ENCODE results near the gene PSMC6. TPM values are rescaled to one million over a fixed set of nuclear protein-coding genes. Genes with fewer than 3 reads are reported as not detected.

The PSMC6 gene
- total and polyA plus RNA-seq, 4 donors: 69.5 to 165 (median 82.6) TPM

DNA sequence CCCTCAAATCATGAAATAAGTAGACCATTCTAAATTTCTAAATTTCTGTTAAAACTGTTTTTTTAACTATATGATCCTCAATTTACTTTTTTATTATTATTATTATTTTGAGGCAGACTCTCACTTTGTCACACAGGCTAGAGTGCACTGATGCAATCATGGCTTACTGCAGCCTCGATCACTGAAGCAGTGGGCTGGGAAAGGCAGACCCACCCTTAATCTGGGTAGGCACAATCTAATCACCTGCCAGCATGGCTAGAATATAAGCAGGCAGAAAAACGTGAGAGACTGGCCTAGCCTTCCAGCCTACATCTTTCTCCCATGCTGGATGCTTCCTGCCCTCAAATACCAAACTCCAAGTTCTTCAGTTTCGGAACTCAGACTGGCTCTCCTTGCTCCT lies 14.0 kb upstream of the PSMC6 start:
- Histone ChIP-seq H3K4me1 (ENCODE audit: control insufficient read depth in 5 of 5, insufficient read depth in 5 of 5, low read length in 5 of 5) (peaks cover 0 to 23% (median 6%) of the 10 kb centered on the region in 5 donors), H3K27me3 (ENCODE audit: control insufficient read depth in 3 of 3, insufficient read depth in 3 of 3, low read length in 2 of 3) (no peaks in the 10 kb centered on the region), H3K36me3 (ENCODE audit: control insufficient read depth in 4 of 4, insufficient read depth in 4 of 4, low read length in 4 of 4) (no peaks in the 10 kb centered on the region), H3K9me3 (ENCODE audit: control insufficient read depth in 4 of 4, insufficient read depth in 3 of 4, low read length in 3 of 4) (no peaks in the 10 kb centered on the region), H3K4me3 (no peak overlapping the region), H3K9ac (ENCODE audit: insufficient read depth in 1 of 2, low read length in 2 of 2) (no peak overlapping the region), H3K27ac (ENCODE audit: low read depth in 1 of 2, low read length in 1 of 2) (no peak overlapping the region)
- no peak for ATAC-seq (ENCODE audit: insufficient read depth, low FRiP score)
- TF ChIP-seq, protein P1, sequence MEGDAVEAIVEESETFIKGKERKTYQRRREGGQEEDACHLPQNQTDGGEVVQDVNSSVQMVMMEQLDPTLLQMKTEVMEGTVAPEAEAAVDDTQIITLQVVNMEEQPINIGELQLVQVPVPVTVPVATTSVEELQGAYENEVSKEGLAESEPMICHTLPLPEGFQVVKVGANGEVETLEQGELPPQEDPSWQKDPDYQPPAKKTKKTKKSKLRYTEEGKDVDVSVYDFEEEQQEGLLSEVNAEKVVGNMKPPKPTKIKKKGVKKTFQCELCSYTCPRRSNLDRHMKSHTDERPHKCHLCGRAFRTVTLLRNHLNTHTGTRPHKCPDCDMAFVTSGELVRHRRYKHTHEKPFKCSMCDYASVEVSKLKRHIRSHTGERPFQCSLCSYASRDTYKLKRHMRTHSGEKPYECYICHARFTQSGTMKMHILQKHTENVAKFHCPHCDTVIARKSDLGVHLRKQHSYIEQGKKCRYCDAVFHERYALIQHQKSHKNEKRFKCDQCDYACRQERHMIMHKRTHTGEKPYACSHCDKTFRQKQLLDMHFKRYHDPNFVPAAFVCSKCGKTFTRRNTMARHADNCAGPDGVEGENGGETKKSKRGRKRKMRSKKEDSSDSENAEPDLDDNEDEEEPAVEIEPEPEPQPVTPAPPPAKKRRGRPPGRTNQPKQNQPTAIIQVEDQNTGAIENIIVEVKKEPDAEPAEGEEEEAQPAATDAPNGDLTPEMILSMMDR (IDR thresholded peaks at IDR 0.05; ENCODE audit: control extremely low read depth, extremely low read depth): no peak
- DNase-seq: no peak
- 63 to 77% methylated on average over 3 of the region's 3 CpGs for WGBS, 2 donors

DNA sequence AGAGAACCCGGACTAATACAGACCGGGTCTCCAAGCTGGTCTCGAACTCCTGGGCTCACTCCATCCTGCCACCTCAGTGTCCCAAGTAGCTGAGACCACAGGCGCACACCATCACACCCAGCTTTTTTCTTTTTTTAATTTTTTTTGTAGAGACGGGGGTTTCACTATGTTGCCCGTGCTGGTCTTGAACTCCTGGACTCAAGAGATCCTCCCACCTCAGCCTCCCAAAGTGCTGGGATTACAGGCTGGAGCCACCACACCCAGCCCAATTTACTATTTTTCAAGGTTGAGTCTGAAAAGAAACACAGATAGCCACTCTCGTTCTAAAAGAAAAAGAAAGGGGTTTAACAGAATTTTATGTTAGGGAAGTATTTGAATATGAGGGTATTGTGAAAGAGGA lies 13.5 kb upstream of the PSMC6 start:
- Histone ChIP-seq H3K27ac (ENCODE audit: low read depth in 1 of 2, low read length in 1 of 2) (no peak overlapping the region), H3K36me3 (ENCODE audit: control insufficient read depth in 4 of 4, insufficient read depth in 4 of 4, low read length in 4 of 4) (no peaks in the 10 kb centered on the region), H3K4me3 (no peak overlapping the region), H3K9ac (ENCODE audit: insufficient read depth in 1 of 2, low read length in 2 of 2) (no peak overlapping the region), H3K9me3 (ENCODE audit: control insufficient read depth in 4 of 4, insufficient read depth in 3 of 4, low read length in 3 of 4) (no peaks in the 10 kb centered on the region), H3K4me1 (ENCODE audit: control insufficient read depth in 5 of 5, insufficient read depth in 5 of 5, low read length in 5 of 5) (peaks cover 0 to 23% (median 6%) of the 10 kb centered on the region in 5 donors), H3K27me3 (ENCODE audit: control insufficient read depth in 3 of 3, insufficient read depth in 3 of 3, low read length in 2 of 3) (no peaks in the 10 kb centered on the region)
- TF ChIP-seq, protein P1 (IDR thresholded peaks at IDR 0.05; ENCODE audit: control extremely low read depth, extremely low read depth): no peak
- DNase-seq: no peak
- no peak for ATAC-seq (ENCODE audit: insufficient read depth, low FRiP score)
- WGBS, 2 donors: 85 to 91% methylated on average over 7 of the region's 7 CpGs

DNA sequence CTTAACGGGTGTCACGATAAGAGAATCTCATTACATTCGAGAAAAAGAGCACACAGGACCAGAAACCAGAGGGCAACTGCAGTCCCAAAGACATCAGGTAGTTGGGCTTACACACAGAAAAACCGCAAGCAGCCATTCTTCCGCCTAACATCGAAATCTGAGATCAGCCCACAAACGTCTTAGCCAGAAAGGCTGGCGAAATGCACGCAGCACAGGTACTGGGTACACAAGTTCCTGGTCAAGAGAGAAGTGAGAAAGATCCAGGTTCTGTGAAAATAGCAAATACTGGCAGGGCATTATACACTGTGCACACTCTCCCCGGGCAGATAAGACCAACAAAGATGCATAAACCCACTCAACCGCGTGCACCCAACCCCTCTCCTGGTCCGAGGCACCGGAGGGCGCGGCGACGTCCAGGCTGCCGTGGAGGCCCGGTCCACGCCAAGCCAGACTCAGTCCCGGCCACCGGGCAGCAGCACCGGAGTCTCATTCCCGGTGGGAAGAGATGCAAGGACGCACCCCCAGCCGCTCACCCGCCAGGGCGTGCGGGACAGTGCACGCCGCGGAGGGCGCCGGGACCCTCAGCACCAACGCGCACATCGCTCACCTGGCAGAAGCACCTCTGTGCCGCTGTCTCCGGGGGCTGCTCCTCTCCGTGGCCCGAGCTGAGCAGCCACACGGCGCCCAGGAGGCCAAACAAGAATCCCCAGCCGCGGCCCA lies 12.1 kb upstream of the PSMC6 start:
- Histone ChIP-seq H3K4me1 (ENCODE audit: control insufficient read depth in 5 of 5, insufficient read depth in 5 of 5, low read length in 5 of 5) (peaks cover 0 to 23% (median 6%) of the 10 kb centered on the region in 5 donors), H3K4me3 (peak overlapping the region; percentile 75), H3K27ac (ENCODE audit: low read depth in 1 of 2, low read length in 1 of 2) (peak overlapping the region; percentile 91 to 99), H3K9me3 (ENCODE audit: control insufficient read depth in 4 of 4, insufficient read depth in 3 of 4, low read length in 3 of 4) (no peaks in the 10 kb centered on the region), H3K27me3 (ENCODE audit: control insufficient read depth in 3 of 3, insufficient read depth in 3 of 3, low read length in 2 of 3) (no peaks in the 10 kb centered on the region), H3K36me3 (ENCODE audit: control insufficient read depth in 4 of 4, insufficient read depth in 4 of 4, low read length in 4 of 4) (no peaks in the 10 kb centered on the region), H3K9ac (ENCODE audit: insufficient read depth in 1 of 2, low read length in 2 of 2) (peak overlapping the region; percentile 88 to 97)
- TF ChIP-seq, protein P1 (IDR thresholded peaks at IDR 0.05; ENCODE audit: control extremely low read depth, extremely low read depth): no peak
- WGBS, 2 donors: 0% methylated on average over 35 to 46 of the region's 46 CpGs
- DNase-seq: peak; percentile 55 to 70 (median 55)
- ATAC-seq (ENCODE audit: insufficient read depth, low FRiP score): peak; percentile 28

All from lung (tissue), 12 donors.